IMR-90 (cell line): ENCODE results near the gene BCO2.

Experiments used
- CEBPB ChIP-seq: IDR thresholded peaks from 2 replicates; pipeline ENCODE4 v1.6.1; 2012; ENCODE audit warnings: low read depth, low read length, improper control_type of control experiment
- CHD1 ChIP-seq: IDR thresholded peaks from 2 replicates; pipeline ENCODE4 v1.6.1; 2012; ENCODE audit warnings: low read depth, low read length, improper control_type of control experiment
- FOS ChIP-seq: fragments of 150-350 bp; IDR thresholded peaks from 2 replicates; pipeline ENCODE4 v1.6.1; 2016; ENCODE audit warnings: low read depth, low read length
- MAZ ChIP-seq: IDR thresholded peaks from 2 replicates; pipeline ENCODE4 v1.6.1; 2012; ENCODE audit warnings: low read depth, mild to moderate bottlenecking, low read length, improper control_type of control experiment, moderate library complexity, borderline replicate concordance
- MXI1 ChIP-seq: IDR thresholded peaks from 2 replicates; pipeline ENCODE4 v1.6.1; 2012; ENCODE audit warnings: low read depth, mild to moderate bottlenecking, low read length, moderate library complexity, borderline replicate concordance
- NFE2L2 ChIP-seq: fragments of 150-350 bp; IDR thresholded peaks from 2 replicates; pipeline ENCODE4 v1.6.1; 2016; ENCODE audit warnings: low read depth, mild to moderate bottlenecking, low read length
- POLR2A ChIP-seq: IDR thresholded peaks from 2 replicates; pipeline ENCODE4 v1.6.1; 2012; ENCODE audit warnings: mild to moderate bottlenecking, low read depth, low read length
- RAD21 ChIP-seq: IDR thresholded peaks from 2 replicates; pipeline ENCODE4 v1.6.1; 2012; ENCODE audit warnings: low read length, improper control_type of control experiment
- RCOR1 ChIP-seq: IDR thresholded peaks from 2 replicates; pipeline ENCODE4 v1.6.1; 2012; ENCODE audit warnings: mild to moderate bottlenecking, low read length, improper control_type of control experiment; ENCODE audit not compliant: insufficient replicate concordance
- RFX5 ChIP-seq: IDR thresholded peaks from 2 replicates; pipeline ENCODE4 v1.8.0; 2012; ENCODE audit warnings: low read depth, mild to moderate bottlenecking, low read length, moderate library complexity
- TF ChIP-seq, protein P1 (sequence below): conservative IDR thresholded peaks from 2 replicates; pipeline ENCODE4 v1.5.1; 2012; ENCODE audit warnings: mild to moderate bottlenecking, low read depth, low read length, improper control_type of control experiment

GRCh38 chr11:112132737-112133136, 42.6 kb upstream of the BCO2 start:
- TF ChIP-seq, protein P1, sequence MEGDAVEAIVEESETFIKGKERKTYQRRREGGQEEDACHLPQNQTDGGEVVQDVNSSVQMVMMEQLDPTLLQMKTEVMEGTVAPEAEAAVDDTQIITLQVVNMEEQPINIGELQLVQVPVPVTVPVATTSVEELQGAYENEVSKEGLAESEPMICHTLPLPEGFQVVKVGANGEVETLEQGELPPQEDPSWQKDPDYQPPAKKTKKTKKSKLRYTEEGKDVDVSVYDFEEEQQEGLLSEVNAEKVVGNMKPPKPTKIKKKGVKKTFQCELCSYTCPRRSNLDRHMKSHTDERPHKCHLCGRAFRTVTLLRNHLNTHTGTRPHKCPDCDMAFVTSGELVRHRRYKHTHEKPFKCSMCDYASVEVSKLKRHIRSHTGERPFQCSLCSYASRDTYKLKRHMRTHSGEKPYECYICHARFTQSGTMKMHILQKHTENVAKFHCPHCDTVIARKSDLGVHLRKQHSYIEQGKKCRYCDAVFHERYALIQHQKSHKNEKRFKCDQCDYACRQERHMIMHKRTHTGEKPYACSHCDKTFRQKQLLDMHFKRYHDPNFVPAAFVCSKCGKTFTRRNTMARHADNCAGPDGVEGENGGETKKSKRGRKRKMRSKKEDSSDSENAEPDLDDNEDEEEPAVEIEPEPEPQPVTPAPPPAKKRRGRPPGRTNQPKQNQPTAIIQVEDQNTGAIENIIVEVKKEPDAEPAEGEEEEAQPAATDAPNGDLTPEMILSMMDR = no peak
- no peak for TF ChIP-seq FOS
- TF ChIP-seq CEBPB = no peak
- no peak for TF ChIP-seq MXI1
- no peak for TF ChIP-seq RCOR1
- TF ChIP-seq RAD21 = no peak
- no peak for TF ChIP-seq RFX5
- TF ChIP-seq POLR2A = no peak
- no peak for TF ChIP-seq NFE2L2
- no peak for TF ChIP-seq MAZ
- no peak for TF ChIP-seq CHD1
